Measurements from ENCODE around the gene SLC6A6.

Gene SLC6A6

DNA sequence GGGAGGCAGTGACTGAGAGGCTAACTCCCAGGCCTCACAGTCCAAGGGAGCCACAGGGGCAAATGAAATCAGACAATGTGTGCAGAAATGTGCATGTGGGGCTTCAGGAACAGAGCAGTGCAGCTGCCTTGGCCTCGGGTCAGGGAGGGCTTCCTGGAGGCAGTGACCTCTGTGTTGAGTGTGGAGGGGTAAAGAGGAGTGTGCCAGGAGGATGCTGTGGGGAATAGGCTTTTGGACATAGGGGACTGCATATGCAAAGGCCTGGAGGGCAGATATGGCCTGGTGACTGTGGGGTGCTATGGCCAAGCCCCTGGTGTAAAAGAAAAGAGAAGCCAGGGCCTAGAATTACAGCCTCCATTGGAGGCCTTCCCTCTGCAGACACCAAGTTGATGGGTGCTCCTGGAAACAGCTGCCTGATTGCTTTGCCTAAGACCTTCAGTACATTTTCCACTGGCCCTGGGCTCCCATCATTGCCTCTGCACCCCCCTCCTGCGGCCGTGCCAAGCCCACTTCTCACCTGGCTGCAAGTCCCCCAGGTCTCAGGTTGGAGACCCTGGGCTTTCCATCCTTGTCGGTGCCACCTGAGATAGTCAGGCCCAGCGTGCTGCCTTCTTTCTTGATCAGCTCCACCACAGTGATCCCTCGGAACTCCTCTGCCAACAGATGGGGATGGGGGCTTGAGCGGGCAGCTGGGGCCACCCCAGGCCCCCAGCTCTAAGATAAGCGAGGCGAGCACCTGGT, 122.7 kb downstream of the SLC6A6 start:
- no peak for DNase-seq

- no peak for DNase-seq
These were observed 123.6 kb downstream of the SLC6A6 start for GRCh38 chr3:14525685-14526631.

GRCh38 chr3:14528081-14528480, 125.7 kb downstream of the SLC6A6 start:
- DNase-seq, result no peak

- DNase-seq, result no peak
These were observed 129.5 kb downstream of the SLC6A6 start for GRCh38 chr3:14531856-14532395.

DNA sequence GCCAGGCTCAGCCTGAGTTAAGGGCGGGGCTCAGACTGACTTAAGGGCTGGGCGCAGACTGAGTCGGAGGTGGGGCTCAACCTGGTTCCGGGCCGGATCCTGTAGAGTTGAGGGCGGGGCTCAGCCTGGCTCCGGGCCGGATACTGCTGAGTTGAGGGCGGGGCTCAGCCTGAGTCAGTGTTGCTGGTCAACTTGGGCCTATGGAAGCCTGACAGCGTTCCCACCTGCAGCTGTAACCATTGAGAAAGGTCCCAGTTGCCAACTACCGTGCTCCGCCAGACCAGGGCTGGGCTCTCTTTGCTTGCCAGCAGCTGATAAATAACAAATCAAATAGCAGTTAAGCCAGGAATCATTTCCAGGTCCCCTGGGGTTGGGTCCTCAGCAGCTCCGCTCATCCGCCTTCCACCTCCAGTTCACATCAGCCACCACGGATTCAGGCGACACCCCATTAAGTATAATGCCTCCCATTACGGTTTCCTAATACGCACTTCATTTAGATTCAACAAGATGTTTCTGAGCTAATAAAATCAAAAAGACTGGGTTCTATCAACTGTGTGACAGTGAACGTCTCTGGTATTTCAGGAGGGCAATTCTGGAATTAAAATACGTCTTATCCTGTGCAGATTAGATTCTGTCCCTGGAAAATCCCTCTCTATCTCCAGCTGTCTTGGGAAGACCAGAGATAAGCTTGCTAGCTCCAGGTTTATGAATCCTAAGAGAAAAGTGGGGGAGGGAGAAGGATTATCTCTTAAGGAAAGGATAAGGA, 130.5 kb downstream of the SLC6A6 start:
- no peak for DNase-seq

- DNase-seq, result no peak
These were observed 131.1 kb downstream of the SLC6A6 start for GRCh38 chr3:14533457-14533958.

DNA sequence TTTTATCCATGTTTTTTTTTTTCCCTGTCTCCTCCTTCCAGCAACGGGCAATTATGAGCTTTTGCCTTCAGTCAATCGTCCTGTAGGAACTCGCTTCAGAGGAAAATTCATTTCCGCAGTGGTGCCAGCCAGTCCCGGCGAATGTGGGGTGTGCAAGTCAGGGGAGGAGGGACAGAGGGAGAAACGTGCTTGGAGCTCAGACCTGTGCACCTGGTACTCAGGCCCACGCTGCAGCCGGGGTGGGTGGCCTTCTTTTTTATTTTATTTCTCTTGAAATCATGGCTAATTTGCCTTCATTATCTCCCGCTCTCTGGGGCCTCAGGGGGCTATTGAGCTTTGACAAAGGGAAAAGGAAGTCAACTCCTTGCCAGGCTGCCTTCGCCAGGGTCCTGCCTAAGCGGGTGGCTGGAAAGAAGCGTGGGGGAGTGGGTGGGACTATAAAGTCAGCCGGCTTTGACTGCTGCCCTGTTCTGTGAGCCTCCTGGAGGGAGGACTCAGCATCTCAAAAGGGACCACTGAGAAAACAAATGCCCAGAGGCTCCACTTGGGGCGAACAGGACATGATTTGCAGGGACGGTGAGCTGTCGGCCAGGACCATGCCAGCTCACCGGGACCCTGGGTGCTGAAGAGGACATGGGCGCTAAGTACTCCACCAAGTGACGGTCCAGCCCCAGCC, 132.2 kb downstream of the SLC6A6 start:
- DNase-seq, result no peak

- no peak for DNase-seq
These were observed 133.2 kb downstream of the SLC6A6 start for GRCh38 chr3:14535616-14536015.

GRCh38 chr3:14536055-14536815, 133.8 kb downstream of the SLC6A6 start:
- no peak for DNase-seq

DNA sequence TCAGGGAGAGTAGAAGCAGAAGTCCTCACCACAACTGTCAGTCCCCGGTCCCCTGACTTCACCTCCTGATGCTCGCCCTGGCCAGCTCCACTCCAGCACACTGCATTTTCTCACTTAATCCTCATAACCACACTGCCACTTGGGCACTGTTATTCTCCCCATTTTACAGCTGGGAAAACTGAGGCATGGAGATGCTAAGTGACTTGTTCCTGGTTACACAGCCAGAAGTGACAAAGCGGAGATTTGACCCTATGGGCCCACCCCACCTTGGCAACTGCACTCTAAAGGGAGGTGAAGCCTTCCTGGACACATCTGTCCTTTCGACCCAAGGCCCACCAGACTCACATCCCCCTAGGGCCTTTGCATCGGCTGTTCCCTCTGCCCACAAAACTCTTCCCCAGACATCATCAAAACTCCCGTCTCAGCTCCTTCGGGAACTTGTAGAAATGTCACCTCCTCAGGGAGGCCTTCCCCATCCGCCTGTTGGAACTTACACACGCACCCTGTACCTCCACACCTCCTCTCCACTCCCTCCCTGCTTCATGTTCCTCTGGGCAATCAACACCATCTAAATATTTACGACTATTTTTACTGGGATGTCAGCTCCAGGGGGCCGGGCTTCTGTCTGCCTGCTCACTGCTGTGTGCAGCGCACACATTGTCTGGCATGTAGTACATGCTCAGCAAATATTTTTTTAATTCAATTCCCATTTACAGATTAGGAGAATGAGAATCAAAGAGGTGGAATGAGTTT, 134.6 kb downstream of the SLC6A6 start:
- no peak for DNase-seq

DNA sequence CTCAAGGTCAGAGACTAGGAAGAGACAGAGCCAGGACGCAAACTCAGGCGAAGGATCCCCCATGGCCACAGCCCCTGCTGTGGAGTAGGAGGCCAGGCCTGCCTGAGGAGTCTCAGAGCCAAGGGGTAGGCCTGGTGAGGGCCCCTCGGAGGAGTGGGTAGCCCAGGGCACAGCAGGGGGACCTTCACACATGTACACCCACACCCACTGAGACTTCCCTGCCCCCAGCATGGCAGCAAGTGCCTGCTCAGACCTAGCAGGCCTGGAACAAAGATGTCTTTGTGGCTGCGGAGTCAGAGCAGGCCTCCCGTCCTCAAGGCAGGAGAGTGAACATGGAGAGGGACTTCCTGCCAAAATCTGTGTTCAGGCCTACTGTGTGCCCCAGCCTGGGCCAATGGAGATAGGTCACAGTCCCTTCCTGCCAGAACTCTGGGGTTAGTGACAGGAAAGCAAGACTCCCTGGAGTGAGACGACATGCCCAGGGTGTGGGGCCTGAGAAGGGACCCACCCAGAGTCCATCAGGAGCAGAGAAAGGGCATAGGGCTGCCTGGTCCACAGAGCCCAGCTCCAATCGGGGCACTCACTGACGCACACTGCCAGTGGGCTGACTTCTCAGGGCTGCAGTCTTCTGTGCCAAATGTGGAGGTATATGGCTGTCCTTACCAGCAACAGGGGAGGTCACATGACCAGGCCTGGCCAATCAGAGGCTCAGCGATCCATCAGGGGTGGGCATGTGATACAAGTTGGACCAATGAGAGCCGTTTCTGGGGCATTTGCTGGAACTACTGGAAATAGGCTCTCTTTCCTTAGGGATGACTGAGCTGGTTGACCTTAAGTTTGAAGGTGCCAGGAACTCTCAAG, 135.4 kb downstream of the SLC6A6 start:
- DNase-seq, result no peak

DNA sequence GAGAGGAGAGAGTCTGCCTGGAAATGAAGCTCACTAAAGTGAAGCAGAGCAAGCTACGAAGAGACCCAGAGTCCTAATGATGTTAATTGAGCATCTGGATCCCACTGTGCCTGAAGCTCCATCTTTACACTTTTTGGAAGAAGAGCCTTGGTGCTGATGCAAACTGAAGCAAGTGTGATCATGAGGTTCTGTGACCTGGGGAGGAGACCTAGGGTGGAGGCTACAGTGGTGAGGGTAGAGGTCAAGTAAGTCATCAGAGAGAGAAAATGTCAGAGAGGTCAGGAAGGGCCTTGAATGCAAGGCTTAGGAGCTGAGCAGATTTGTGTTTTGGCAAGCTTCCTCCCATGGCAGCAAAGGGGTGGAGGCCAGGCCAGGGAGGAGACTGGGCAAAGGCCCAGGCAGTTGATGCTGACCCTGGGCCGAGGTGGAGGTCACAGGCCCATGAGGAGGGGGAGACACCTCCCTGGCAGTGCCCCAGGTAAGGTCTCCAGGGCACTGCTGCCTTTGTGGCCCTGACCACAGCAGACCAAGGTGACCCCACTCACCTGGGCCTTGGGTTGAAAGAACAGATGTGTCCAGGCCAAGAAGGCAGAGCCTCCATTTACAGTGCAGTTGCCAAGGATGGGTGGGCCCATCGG, 136.2 kb downstream of the SLC6A6 start:
- DNase-seq, result no peak

Data from retina (tissue), 1 donor.